GM18505 (cell line): ENCODE data around the gene CDKAL1.

ENCODE experiments used
- ATAC-seq: cut with Tn5 transposase; IDR thresholded peaks from one replicate; pipeline ENCODE4 v1.9.1; 2021; ENCODE audit not compliant: unreplicated experiment
- POLR2A ChIP-seq: IDR thresholded peaks from 4 replicates; pipeline ENCODE4 v1.6.1; 2011; ENCODE audit warnings: borderline replicate concordance; ENCODE audit not compliant: insufficient read depth, insufficient read length; ENCODE audit errors: extremely low read depth

Gene CDKAL1

GRCh38 chr6:20909621-20910020 is 375.4 kb downstream of the CDKAL1 start:
- no peak for ATAC-seq
- no peak for TF ChIP-seq POLR2A

GRCh38 chr6:20911712-20912111 is 377.5 kb downstream of the CDKAL1 start:
- no peak for TF ChIP-seq POLR2A
- no peak for ATAC-seq

GRCh38 chr6:20915156-20915555 is 380.9 kb downstream of the CDKAL1 start:
- TF ChIP-seq POLR2A = no peak
- ATAC-seq = no peak

GRCh38 chr6:20915626-20916025 is 381.4 kb downstream of the CDKAL1 start:
- no peak for ATAC-seq
- no peak for TF ChIP-seq POLR2A

GRCh38 chr6:20916086-20916485 is 381.8 kb downstream of the CDKAL1 start:
- ATAC-seq = no peak
- no peak for TF ChIP-seq POLR2A

GRCh38 chr6:20918868-20919267 is 384.6 kb downstream of the CDKAL1 start:
- no peak for ATAC-seq
- TF ChIP-seq POLR2A = no peak

- peak; percentile 75 for ATAC-seq
- no peak for TF ChIP-seq POLR2A
Measured at GRCh38 chr6:20919677-20920385, 385.6 kb downstream of the CDKAL1 start.

GRCh38 chr6:20921578-20921977 is 387.3 kb downstream of the CDKAL1 start:
- no peak for TF ChIP-seq POLR2A
- no peak for ATAC-seq

GRCh38 chr6:20922743-20923142 is 388.5 kb downstream of the CDKAL1 start:
- no peak for TF ChIP-seq POLR2A
- ATAC-seq = no peak

- ATAC-seq = peak; percentile 55
Measured at GRCh38 chr6:20924094-20924493, 389.8 kb downstream of the CDKAL1 start.

GRCh38 chr6:20924911-20925543 is 390.8 kb downstream of the CDKAL1 start:
- ATAC-seq = no peak

GRCh38 chr6:20927130-20927860 is 393.0 kb downstream of the CDKAL1 start:
- TF ChIP-seq POLR2A = no peak
- ATAC-seq = no peak

More at GRCh38 chr6:20924911-20925543, 390.8 kb downstream of the CDKAL1 start:
- TF ChIP-seq POLR2A = no peak

- TF ChIP-seq POLR2A = no peak
- ATAC-seq = no peak
Measured at GRCh38 chr6:20929283-20929682, 395.0 kb downstream of the CDKAL1 start.

- no peak for TF ChIP-seq POLR2A
- no peak for ATAC-seq
Measured at GRCh38 chr6:20931093-20931492, 396.8 kb downstream of the CDKAL1 start.
